HG03460 (cell line): Measurements from ENCODE around the gene UST.
"Not testable (repeated sequence)": the region's sequence is repeated elsewhere in the genome, so short reads cannot be mapped to it uniquely, and the experiment has no call there.

Experiments used
- ATAC-seq: cut with Tn5 transposase; IDR thresholded peaks from one replicate; pipeline ENCODE4 v1.9.1; 2021; ENCODE audit not compliant: unreplicated experiment

Gene UST

DNA sequence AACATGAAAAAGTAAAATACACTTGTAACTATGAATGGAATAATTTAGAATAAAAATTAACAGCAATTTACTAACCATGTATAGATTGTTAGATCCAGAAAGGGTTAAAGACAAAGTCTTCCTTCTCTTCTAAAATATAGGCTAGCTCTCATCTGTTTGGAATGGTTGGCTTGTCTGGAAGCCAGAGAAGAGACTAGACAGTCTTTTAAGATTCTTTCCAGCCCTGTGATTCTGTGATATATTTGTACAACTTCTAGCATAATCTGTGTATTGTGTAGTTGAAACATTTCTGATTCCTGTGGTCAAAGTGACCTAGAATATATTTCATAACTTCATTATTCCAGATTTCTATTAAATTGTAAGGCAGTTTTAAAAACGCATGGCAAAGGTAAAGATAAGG, 196.6 kb downstream of the UST start:
- no peak for ATAC-seq

DNA sequence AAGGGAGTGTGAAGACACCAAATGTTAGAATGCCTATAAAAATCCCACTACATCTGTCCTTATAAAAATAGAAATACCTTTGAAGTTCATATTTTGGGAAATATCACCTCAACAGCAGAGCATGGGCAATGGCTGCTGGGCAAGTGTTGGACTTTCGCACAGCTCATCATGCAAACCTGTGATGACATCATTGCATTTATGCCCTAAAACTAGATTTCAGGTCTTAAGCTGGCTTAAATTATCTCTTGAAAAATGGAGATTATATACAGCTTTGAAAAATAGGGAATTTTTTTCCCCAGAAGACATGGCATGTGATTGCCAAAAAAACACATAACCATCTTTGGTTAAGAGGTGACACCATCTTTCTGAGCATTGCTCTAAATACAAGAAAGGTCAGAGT, 197.8 kb downstream of the UST start:
- no peak for ATAC-seq

DNA sequence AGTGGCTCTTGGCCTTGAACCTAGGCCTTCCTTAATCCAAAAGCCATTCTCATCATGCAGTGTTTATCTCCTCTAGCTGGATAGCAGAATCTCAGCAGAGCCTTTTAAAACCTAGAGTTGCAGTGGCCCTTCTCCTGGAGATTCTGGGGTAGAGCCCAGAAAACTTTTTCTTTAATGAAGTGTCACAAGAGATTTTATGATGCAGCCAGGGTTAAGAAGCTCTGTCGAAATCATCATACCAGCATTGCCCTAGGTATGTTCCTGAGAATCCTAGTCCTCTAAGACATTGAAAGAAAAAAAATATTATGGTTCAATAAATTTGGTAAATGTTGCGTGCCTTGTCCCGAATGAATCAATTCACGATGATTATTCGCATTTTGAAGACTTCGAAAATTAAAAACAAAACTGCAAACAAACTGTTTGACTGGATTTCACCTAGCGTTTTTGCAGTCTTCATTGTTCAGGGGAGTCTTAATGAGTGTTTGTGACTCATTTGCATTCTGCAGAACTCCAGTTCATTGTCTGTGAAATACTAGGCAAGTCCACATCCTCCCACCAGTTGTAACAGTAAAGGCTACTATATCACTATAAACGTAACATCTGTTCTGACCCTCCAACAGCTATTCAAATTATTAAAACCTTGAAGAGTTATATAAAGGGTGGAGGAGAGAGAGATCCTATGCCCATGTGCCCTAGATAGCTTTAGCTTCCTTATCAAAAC, 198.6 kb downstream of the UST start:
- no peak for ATAC-seq

DNA sequence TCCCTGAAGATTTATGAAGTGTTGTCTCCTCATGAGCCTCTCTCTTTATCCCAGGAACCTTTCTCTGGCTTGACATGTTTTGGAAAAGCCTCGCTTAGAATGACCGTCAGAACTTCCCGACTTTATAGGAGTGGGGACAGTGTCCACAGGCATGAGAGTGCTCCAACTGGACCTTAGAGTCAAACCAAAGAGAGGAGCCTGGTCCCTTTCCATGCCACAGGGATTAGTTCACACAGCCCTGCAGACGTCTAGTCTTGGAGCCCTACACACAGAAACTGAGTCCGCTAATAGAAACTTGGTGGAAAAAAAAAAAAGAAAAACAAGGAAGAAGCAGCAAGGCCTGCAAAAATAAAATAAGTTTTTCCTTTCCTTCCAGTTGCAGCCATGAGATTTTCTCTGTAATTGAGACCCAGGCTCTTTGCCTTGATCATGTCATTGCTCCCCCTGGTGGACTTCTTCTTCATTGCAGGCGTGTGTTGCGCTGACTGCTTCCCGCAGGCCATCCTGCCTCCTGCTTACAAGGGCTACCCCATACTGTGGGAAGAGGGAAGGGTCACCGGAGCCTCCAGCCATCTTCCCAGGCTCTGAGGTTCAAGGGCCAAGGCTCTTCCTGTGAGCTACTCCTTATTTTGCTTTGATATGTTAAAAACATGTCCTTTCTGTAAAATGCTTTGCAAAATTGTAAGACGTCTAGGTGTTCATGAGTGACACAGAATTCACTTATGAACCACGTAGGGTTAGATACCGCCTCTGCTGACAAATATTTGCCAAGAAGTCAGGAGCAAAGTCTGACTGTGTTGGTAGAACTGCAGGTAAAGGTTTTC, 201.0 kb downstream of the UST start:
- peak; percentile 75 for ATAC-seq

DNA sequence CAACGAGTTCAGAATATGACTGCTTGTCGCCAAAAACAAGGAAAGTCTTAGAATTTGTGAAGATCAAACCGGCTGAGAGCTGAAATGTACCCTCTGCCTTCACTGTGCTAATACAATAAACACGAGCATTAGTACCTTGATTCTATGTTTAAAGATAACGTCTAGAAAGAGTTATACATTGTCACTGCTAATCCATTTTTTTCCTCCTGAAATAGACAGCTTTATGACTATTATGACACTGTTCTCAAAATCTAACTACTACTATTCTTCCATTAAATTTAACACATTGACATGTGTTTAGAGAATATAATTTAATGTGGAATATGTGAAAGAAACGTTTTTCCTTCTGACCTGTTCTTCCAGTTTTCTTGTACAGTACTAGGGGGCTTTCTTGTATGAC, 204.8 kb downstream of the UST start:
- no peak for ATAC-seq

DNA sequence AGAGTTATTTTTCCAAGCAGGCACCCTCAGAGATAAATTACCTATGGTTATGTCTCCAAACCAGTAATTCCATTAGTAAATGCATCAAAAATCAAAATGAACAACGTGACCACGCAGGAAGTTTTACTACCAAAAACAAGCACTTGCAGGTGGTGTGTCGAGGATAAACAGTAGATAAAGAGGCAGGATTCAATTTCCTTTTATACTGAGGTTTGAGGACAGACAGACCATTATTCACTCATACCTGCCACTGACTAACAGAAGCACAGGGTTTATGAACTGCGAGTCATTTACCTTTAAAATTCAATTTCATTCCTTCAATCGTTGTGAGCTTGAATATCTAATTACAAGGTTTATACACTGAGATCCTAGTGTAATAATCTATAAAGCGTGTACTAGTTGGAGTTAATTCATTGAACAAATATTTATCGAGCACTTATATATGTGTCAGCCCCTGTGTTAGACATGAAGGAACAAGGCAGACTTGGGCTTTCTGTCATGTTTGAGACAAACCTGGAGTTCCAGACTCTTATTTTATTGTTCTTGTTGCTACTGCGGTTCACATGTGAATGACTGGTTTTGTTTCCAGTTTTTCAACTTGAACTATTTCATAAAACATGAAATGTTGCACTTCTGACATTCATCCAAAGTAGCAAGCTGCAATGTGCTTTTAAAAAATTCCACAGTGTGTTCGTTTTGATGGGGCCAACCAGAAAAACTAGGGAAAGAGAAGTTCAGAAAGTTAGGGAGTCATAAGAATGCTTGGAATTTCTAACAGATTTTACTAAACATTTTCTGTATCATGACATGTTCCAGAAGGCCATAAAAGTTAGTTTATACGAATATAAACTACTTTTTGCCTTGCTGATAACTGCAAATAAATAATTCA, 205.6 kb downstream of the UST start:
- no peak for ATAC-seq

DNA sequence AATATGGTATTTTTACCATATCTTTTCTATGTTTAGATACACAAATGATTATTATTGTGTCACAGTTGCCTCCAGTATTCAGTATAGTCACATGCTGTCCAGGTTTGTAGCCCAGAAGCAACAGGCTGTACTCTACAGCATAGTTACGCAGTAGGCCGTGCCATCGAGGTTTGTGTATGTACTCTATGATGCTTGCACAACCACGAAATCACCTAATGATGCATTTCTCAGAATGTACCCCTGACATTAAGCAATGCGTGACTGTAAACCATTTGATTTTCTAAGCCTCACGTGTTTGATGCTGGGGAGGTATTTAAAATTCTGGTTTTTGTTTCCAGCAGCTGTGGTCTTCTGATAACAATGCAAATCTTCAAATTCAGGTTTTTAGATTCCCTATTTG, 207.6 kb downstream of the UST start:
- ATAC-seq, result no peak

DNA sequence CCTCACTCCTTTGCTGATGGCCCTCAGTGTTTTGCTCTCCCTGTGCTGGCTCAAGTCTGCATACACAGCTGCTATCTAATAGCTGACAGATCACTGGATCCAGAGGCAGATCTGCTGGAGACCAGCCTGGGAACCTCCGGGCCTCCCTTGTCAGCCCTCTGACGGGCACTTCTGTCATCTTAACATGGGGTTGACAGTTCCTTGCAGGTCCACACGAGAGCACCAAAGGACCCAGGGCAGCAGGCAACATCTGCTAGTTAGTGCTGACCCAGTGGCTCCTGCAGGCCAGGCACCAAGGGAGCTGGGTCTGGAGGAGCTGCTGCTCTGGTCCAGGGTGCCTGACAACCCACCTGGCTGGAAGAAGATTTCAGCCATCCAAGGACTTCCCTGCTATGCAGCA, 208.1 kb downstream of the UST start:
- ATAC-seq, result no peak

DNA sequence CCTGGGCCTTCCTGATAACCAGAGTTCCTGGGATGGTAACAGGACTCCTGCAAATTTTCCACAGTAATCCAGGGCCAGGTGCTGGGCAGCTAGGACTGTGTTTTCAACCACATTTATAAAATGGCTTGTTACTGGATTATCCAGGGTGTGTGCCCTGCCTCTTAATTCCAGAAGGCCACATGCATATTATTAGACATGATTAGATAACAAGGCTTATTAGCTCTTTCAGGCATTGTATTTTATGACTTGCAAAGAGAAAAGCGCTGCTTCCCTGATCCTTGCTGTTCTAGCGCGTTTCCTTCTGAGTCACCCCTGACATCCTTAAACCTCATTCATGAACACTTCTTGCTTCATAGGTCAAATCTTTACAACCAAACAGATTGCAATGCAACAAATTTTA, 208.6 kb downstream of the UST start:
- ATAC-seq, result no peak

DNA sequence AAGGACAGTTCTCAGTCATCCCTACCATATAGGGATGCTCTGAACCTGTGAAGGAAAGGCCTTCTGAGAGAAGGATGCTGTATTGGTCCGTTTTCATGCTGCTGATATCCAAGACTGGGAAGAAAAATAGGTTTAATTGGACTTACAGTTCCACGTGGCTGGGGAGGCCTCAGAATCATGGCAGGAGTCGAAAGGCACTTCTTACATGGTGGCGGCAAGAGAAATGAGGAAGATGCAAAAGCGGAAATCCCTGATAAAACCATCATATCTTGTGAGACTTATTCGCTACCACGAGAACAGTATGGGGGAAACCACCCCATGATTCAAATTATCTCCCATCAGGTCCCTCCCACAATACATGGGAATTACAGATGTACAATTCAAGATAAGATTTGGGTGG, 209.3 kb downstream of the UST start:
- not testable (repeated sequence) for ATAC-seq

DNA sequence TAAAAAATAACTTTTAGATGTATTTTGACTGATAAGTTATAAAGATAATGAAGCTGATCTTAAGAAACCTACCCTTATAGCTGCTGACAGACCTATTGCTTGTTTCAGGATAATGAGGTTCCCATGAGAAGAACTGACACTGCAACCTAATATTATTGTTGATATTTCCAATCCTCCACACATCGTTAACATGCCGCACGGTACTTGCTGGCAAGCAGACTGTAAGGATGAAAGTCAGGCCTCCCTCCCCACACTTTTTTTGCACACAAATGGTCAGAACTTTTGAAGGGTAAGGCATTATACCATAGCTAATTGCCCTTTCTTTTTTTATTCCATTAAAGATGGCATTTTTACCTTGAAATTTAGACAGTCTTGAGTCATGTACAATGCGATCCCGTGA, 210.9 kb downstream of the UST start:
- ATAC-seq, result no peak

DNA sequence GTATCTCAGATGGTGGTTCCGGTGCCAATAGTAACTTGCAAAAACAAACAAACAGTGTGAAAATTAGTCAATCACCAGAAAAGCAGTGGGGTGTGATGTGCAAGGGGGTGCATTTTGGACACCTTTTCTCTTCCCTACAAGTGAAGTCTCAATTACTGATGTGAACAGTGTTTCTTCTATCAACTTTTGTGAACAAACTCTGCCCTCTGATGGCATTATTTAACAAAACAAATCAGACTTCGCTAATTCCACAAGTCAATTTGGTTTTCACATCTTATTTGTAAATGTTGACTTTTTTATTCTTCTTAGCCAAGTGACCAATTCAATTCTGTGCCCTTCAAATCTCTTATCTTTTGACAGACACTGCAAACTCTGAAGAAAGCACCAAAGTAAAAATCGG, 212.2 kb downstream of the UST start:
- no peak for ATAC-seq

DNA sequence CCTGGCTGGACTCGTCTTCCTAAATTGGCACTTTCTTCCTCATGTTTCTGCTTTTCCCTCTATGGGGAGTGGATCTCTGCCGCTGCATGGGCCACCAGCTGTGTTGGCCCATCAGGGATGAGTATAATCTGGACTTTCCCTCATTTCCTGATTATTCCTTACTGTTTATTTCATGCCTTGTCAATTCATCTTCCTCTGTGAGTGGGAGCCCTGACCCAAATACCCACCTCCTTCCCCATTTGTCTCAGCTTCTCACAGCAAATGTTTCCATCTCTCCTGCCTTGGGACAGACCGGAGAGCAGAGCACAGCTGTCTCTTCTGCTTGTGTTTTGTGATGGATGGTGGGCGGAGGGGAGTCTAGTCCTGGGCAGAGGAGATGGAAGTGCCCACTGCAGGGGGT, 212.7 kb downstream of the UST start:
- no peak for ATAC-seq

DNA sequence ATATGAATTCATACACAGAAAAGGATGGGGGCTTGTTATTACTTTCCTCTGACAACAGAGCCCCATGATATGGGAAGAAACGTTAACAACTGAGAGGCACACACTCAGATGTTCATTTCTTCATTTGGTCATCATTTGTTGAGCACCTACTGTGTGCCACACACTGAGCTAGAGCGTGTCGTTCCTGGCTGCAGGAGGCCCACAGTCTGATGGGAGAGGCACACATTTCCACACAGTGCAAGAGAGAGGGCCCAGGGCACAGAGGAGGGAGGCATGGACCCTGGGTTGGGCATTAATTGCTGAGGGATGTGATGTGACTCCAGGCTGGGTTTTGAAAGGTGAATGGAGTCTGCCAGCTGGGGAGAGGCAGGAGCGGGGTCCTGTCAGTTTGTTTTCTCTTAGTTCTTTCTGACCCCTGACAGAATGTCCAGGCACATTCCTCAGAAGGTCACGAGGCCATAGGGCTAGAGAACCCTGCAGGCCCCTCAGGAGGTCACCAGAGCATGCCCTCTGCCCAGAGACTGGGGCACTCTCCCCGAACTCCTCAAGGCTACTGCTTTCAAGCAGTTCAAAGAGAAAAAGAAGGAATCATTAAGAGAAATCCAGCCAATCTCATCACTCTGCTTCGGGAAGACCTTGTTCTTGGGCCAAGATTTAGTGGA, 216.2 kb downstream of the UST start:
- no peak for ATAC-seq

DNA sequence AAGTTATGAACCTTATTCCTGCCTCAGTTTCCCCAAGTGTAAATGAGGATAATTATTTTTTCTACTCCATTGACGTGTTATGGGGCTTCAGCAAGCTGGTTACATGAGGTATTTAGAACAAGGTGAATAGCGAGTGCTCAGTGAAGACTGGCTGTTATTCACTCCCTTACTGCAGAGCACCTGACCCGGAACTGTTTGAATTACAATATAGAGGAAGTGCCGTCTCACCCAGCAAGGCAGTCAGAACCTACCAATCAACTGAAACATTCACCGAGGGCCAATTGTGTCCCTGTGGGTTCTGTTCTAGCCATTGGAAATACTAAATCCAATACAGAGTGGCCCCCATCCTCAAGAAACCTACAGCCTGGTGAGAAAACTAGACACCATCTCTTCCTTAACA, 216.9 kb downstream of the UST start:
- ATAC-seq, result no peak

DNA sequence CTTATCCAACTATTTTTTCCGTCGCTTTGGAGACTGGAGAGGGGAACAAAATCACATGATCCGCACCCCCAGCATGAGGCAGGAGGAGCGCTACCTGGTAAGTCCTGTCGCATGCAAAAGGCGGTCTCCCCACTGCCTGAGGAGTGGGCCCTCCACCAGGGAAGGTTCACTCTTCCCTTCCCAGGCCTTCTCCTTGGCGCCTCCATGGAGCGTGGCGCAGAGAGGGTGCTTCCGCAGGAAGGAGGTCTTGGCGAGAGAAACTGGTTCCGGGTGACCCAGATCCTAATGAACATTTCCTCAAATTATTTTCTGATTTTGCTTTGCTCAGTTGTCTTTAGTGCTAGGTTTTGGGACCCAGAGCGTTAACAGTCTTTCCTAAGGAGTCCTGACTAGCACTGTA, 217.6 kb downstream of the UST start:
- ATAC-seq, result no peak

DNA sequence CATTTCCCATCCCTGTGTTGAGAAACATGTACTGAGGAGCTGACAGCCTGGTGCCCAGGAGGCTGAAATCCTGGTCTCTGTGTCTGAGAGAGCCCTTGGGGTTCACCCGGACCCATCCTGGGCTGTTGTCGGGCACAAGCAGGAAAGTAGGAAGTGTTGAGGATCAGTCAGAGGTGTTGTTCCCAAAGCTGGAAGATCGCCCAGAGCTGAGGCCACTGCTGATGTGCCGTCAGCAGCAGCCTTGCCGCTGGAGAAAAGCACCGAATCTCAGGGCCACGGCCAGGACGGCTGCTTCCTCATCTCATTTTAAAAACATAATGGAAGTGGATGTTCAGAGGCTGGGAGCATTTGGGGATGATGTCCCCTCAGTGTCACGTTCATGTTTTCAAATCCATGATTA, 218.5 kb downstream of the UST start:
- no peak for ATAC-seq

DNA sequence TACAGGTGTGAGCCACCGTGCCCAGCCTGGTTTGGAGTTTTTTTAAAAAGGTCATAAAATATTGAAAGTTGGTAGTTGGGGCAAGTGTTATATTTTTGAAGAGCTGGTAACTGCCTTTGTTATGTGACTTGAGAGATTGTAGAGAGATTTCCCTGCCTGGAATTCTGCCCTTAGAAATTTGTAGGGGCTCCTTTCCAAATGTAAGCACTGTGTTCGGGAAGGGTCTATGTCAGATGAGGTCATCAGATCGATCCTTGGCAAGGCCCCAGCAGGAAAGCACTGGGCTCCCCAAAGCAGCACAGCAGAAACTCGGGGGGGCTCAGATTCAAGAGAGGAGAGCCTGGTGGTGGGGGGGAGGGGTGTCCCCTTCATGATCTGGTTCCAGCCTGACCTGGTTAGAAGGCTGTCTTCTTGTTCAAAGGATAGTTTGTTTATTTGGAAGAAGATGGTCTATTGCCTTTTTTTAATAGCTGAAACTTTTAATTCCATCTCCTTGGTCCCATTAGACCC, 220.2 kb downstream of the UST start:
- no peak for ATAC-seq

DNA sequence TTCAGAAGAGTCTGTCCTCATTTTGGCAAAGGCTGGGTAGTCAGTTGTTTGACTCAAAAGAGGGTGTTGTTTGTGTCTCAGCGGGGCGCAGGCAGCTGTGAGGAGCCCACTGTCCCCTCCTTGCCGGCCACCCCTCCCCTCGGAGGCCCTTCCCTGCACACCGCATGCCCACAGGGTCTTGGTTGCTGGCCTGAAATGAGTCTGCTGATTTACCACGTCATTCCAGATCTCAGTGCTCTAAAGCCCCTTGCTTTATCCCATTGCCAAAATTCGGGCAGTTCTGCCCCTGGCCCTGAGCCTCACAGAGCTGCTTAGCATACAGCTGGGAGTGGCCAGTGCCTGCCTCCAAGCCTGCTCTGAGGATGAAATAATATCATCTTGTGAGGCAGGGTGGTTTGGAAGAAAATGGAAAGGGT, 220.7 kb downstream of the UST start:
- no peak for ATAC-seq

DNA sequence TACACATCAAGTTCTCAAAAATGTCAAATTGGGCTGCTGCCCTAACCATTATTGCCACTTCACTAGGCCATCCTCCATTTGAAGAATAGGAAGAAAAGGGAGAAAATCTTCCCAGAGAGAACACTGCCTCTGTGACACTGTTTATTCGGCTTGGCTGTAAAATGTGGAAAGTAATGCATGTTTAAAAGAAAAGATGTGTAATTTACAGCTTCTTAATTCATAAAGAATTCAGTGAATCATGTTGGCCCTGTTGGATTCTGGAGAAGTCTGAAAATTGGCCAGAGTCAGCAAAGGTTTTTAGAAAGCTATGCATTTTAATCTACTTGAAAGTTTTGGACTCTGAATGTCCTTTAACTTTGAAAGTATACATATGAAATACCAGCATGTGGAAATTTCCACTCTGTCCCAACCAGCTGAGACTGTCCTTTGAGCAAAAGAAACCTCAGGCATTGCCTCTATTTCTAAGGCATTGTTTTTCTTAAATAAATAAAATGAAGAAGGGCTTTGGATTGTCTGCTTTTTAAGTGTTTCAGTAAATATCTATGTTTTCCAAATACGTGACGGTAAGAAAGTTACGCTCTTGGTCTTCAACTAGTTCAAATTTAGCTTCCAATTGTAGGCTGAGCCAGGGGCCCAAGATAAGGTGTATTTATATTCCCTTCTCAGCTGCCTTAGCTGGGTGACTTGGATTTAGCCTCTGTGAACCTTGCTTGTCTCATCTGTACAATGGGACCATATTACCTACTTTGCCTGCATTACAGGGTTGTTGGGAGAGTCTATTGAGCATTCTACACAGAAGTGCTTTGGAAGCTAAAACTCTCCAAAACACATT, 222.2 kb downstream of the UST start:
- no peak for ATAC-seq
